Adrenal gland (tissue), 12 donors: ENCODE data around the gene STK24. TPM values are rescaled to one million over a fixed set of nuclear protein-coding genes. Genes with fewer than 3 reads are reported as not detected.

ENCODE experiments used
- DNase-seq, 7 donors: peaks; one replicate each; pipeline ENCODE4 v3.0.0-alpha.2; 2019 to 2020
- H3K27ac ChIP-seq, 5 donors: fragments of 200-600 bp; sonication (generic) in 4 of 5; 1 replicate in 3 of 5; 2 replicates in 2 of 5; pipeline versions ENCODE4 v1.5.1 to v1.8.0; 2016 to 2020; ENCODE audit warnings: mild to moderate bottlenecking in 1 of 5
- H3K27me3 ChIP-seq: fragments of 200-600 bp; 2 replicates; pipeline ENCODE4 v1.8.0; 2021
- H3K36me3 ChIP-seq, 2 donors: fragments of 200-600 bp; replicated peaks in 1 of 2; 1 replicate in 1 of 2; 2 replicates in 1 of 2; pipeline versions ENCODE4 v1.5.1 to v1.8.0; 2018 to 2022
- H3K4me1 ChIP-seq, 2 donors: fragments of 200-600 bp; replicated peaks in 1 of 2; 1 replicate in 1 of 2; 2 replicates in 1 of 2; pipeline versions ENCODE4 v1.5.1 to v1.8.0; 2018 to 2021
- H3K4me3 ChIP-seq, 4 donors: fragments of 200-600 bp; sonication (generic) in 3 of 4; one replicate each; pipeline ENCODE4 v1.5.1; 2016 to 2018
- H3K9me3 ChIP-seq, 3 donors: fragments of 200-600 bp; sonication (generic) in 1 of 3; replicated peaks in 1 of 3; 1 replicate in 2 of 3; 2 replicates in 1 of 3; pipeline versions ENCODE4 v1.5.1 to v1.8.0; 2016 to 2021
- POLR2A ChIP-seq, 2 donors: fragments of 450-650 bp; IDR thresholded peaks; one replicate each; pipeline ENCODE4 v1.6.1; 2017; ENCODE audit warnings: antibody characterized with exemption in 2 of 2, mild to moderate bottlenecking in 2 of 2, moderate library complexity in 1 of 2
- whole genome bisulfite sequencing, 4 donors: extraction: QIAGEN DNeasy Blood & Tissue Kit in 2 of 4; methylation state at CpG; one replicate each; pipeline versions ENCODE4 v1.1.5 to v1.1.7; 2013 to 2017; 5-methylcytosine and 5-hydroxymethylcytosine counted together
- intact Hi-C, 2 donors: fragments of 100-400 bp; cut with DNase I; formaldehyde crosslinking; loops; one replicate each; pipeline versions ENCODE4 v1.14.1 to v1.15.0; 2022 to 2023
- polyA plus RNA-seq, 3 donors: library from polyadenylated mRNA; stranded (reverse); fragments of 200-250 nt in 2 of 3; fragments of 350-450 nt in 1 of 3; fragmentation: Illumina TruSeq in 1 of 3; extraction: RNeasy Lipid Tissue Mini Kit (QIAGEN cat#74804) in 1 of 3; gene quantifications; one replicate each; pipeline ENCODE4 v1.2.3, GENCODE V29; 2013 to 2014
- total RNA-seq, 9 donors: library from RNA; depleted of rRNA in 4 of 9; stranded (reverse); fragments of >200 nt in 4 of 9; fragments of 120-200 nt in 1 of 9; fragmentation: NEBNext Ultra II Directional in 1 of 9; extraction: Animal tissue kit (Norgen Biotek cat#: 25700) in 1 of 9; gene quantifications; one replicate each; pipeline versions ENCODE4 v1.1.0 to v1.2.4, GENCODE V29; 2013 to 2023
- TF ChIP-seq, protein P1 (sequence below), 6 experiments: fragments of 450-650 bp in 4 of 6; fragments of 200-600 bp in 2 of 6; sonication (generic) in 1 of 6; IDR thresholded peaks; 1 replicate in 5 of 6; 2 replicates in 1 of 6; pipeline versions ENCODE4 v1.5.1 to v1.8.0; 2016 to 2021; ENCODE audit warnings: antibody characterized with exemption in 6 of 6, mild to moderate bottlenecking in 2 of 6, moderate library complexity in 1 of 6
- donor health status: healthy with polysubstance abuse.
- donor health status: Bipolar disorder and iron deficiency.
- donor health status: DM: yes; HTN: yes; CAD: no.
- donor health status: DM: no; HTN: no; CAD: no.
- donor health status: DM: no; HTN: no; CAD: no.
- donor health status: DM: yes; HTN: yes; CAD: no.

STK24 gene
- total and polyA plus RNA-seq, 12 donors = 17.7 to 72.2 (median 56.0) TPM

GRCh38 chr13:98536729-98537128, 40.2 kb downstream of the STK24 start:
- TF ChIP-seq, protein P1, sequence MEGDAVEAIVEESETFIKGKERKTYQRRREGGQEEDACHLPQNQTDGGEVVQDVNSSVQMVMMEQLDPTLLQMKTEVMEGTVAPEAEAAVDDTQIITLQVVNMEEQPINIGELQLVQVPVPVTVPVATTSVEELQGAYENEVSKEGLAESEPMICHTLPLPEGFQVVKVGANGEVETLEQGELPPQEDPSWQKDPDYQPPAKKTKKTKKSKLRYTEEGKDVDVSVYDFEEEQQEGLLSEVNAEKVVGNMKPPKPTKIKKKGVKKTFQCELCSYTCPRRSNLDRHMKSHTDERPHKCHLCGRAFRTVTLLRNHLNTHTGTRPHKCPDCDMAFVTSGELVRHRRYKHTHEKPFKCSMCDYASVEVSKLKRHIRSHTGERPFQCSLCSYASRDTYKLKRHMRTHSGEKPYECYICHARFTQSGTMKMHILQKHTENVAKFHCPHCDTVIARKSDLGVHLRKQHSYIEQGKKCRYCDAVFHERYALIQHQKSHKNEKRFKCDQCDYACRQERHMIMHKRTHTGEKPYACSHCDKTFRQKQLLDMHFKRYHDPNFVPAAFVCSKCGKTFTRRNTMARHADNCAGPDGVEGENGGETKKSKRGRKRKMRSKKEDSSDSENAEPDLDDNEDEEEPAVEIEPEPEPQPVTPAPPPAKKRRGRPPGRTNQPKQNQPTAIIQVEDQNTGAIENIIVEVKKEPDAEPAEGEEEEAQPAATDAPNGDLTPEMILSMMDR (IDR thresholded peaks at IDR 0.05) = no peak
- no peak for TF ChIP-seq POLR2A (IDR thresholded peaks at IDR 0.05)
- Histone ChIP-seq H3K36me3 (no peaks in the 10 kb centered on the region), H3K27ac (no peak overlapping the region), H3K9me3 (no peaks in the 10 kb centered on the region), H3K4me1 (peaks cover 0 to 27% of the 10 kb centered on the region in 2 donors), H3K27me3 (no peaks in the 10 kb centered on the region), H3K4me3 (no peak overlapping the region)
- WGBS, 4 donors = 89 to 91% (median 90%) methylated on average over 13 to 14 of the region's 14 CpGs
- DNase-seq = no peak
- intact Hi-C loops = no loop called here

GRCh38 chr13:98535501-98536354, 41.2 kb downstream of the STK24 start:
- Histone ChIP-seq H3K4me1 (peaks cover 0 to 21% of the 10 kb centered on the region in 2 donors), H3K4me3 (no peak overlapping the region), H3K9me3 (no peaks in the 10 kb centered on the region), H3K27ac (no peak overlapping the region), H3K36me3 (no peaks in the 10 kb centered on the region), H3K27me3 (no peaks in the 10 kb centered on the region)
- intact Hi-C loops = no loop called here
- DNase-seq = no peak
- TF ChIP-seq, protein P1 (IDR thresholded peaks at IDR 0.05) = no peak
- no peak for TF ChIP-seq POLR2A (IDR thresholded peaks at IDR 0.05)
- 58 to 70% (median 65%) methylated on average over 12 to 13 of the region's 13 CpGs for WGBS, 4 donors

DNA sequence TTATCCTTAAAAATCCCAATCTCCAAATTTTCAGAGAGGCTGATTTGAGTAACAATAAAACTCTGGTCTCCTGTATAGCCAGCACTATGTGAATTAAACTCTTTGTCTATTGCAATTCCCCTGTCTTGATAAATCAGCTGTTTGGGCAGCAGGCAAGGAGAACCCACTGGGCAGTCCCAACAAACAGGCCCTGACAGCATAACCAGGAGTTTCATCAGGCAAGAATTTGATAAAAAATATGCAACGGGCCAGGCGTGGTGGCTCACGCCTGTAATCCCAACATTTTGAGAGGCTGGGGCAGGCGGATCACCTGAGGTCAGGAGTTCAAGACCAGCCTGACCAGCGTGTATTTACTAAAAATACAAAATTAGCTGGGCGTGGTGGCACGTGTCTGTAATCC, 42.1 kb downstream of the STK24 start:
- Histone ChIP-seq H3K27me3 (no peaks in the 10 kb centered on the region), H3K27ac (no peak overlapping the region), H3K9me3 (no peaks in the 10 kb centered on the region), H3K36me3 (no peaks in the 10 kb centered on the region), H3K4me3 (no peak overlapping the region), H3K4me1 (peaks cover 0 to 16% of the 10 kb centered on the region in 2 donors)
- WGBS, 4 donors = 93% methylated on average over 7 of the region's 7 CpGs
- TF ChIP-seq POLR2A (IDR thresholded peaks at IDR 0.05) = no peak
- TF ChIP-seq, protein P1 (IDR thresholded peaks at IDR 0.05) = no peak
- no peak for DNase-seq
- intact Hi-C loops = no loop called here

GRCh38 chr13:98533912-98534311, 43.0 kb downstream of the STK24 start:
- intact Hi-C loops = no loop called here
- Histone ChIP-seq H3K36me3 (no peaks in the 10 kb centered on the region), H3K27ac (no peak overlapping the region), H3K27me3 (no peaks in the 10 kb centered on the region), H3K4me1 (peaks cover 0 to 16% of the 10 kb centered on the region in 2 donors), H3K9me3 (no peaks in the 10 kb centered on the region), H3K4me3 (no peak overlapping the region)
- 92 to 99% (median 94%) methylated on average over 9 of the region's 9 CpGs for WGBS, 4 donors
- TF ChIP-seq, protein P1 (IDR thresholded peaks at IDR 0.05) = no peak
- no peak for TF ChIP-seq POLR2A (IDR thresholded peaks at IDR 0.05)
- no peak for DNase-seq
